HG03354 (cell line): ENCODE measurements around the gene FANCE.

ENCODE experiments used
- ATAC-seq: cut with Tn5 transposase; IDR thresholded peaks from one replicate; pipeline ENCODE4 v1.9.1; 2021; ENCODE audit warnings: mild to moderate bottlenecking; ENCODE audit not compliant: unreplicated experiment, poor library complexity, severe bottlenecking

The FANCE gene

GRCh38 chr6:35454391-35455110 is 2.4 kb downstream of the FANCE start:
- ATAC-seq: no peak

GRCh38 chr6:35457907-35458306 is 5.8 kb downstream of the FANCE start:
- no peak for ATAC-seq

GRCh38 chr6:35461270-35461669 is 9.1 kb downstream of the FANCE start:
- no peak for ATAC-seq

GRCh38 chr6:35463292-35463691 is 11.2 kb downstream of the FANCE start:
- ATAC-seq: no peak

GRCh38 chr6:35465646-35466045 is 13.5 kb downstream of the FANCE start:
- ATAC-seq: no peak

- peak; percentile 75 for ATAC-seq
Observed at GRCh38 chr6:35468181-35468979, 16.2 kb downstream of the FANCE start, which contains the start of gene RPL10A. RPL10A (plus strand) TSS chr6:35468401; CDS start chr6:35468435, 34 bp downstream.

- ATAC-seq: no peak
Observed at GRCh38 chr6:35468980-35469750, 17.0 kb downstream of the FANCE start.

- no peak for ATAC-seq
Observed at GRCh38 chr6:35469751-35470662, 17.9 kb downstream of the FANCE start.

GRCh38 chr6:35470663-35471120 is 18.6 kb downstream of the FANCE start:
- ATAC-seq: no peak

- ATAC-seq: no peak
Observed at GRCh38 chr6:35471836-35472345, 19.8 kb downstream of the FANCE start.

GRCh38 chr6:35473075-35473849 is 21.1 kb downstream of the FANCE start:
- ATAC-seq: no peak

GRCh38 chr6:35473850-35474130 is 21.7 kb downstream of the FANCE start:
- no peak for ATAC-seq

- ATAC-seq: no peak
Observed at GRCh38 chr6:35474131-35474941, 22.2 kb downstream of the FANCE start.

- no peak for ATAC-seq
Observed at GRCh38 chr6:35474942-35475570, 22.9 kb downstream of the FANCE start.

GRCh38 chr6:35475573-35475972 is 23.4 kb downstream of the FANCE start:
- no peak for ATAC-seq

- ATAC-seq: no peak
Observed at GRCh38 chr6:35476004-35476403, 23.9 kb downstream of the FANCE start.

- ATAC-seq: no peak
Observed at GRCh38 chr6:35477028-35477427, 24.9 kb downstream of the FANCE start.
